Endothelial cell of umbilical vein (primary cell): ENCODE data around the gene CHRND.

Experiments used
- GATA2 ChIP-seq: IDR thresholded peaks from 2 replicates; pipeline ENCODE4 v1.7.0; 2011; ENCODE audit warnings: low read depth, mild to moderate bottlenecking, moderate library complexity, mixed read lengths, low read length; ENCODE audit not compliant: insufficient read length, insufficient read depth
- POLR2A ChIP-seq: IDR thresholded peaks from 2 replicates; pipeline ENCODE4 v1.6.1; 2012; ENCODE audit warnings: low read depth, mild to moderate bottlenecking, control low read depth, low read length
- TF ChIP-seq, protein P1 (sequence below), 2 donors: IDR thresholded peaks; 1 replicate in 1 of 2; 2 replicates in 1 of 2; pipeline ENCODE4 v1.5.1; 2011; ENCODE audit warnings: low read length in 2 of 2, mild to moderate bottlenecking in 2 of 2, moderate library complexity in 2 of 2, control low read depth in 1 of 2, inconsistent platforms in 1 of 2, low read depth in 1 of 2; ENCODE audit not compliant: insufficient read depth in 1 of 2; ENCODE audit errors: extremely low read depth in 1 of 2
- TF ChIP-seq, protein P2 (sequence below): IDR thresholded peaks from 2 replicates; pipeline ENCODE4 v1.6.1; 2011; ENCODE audit not compliant: insufficient read depth, insufficient read length

DNA sequence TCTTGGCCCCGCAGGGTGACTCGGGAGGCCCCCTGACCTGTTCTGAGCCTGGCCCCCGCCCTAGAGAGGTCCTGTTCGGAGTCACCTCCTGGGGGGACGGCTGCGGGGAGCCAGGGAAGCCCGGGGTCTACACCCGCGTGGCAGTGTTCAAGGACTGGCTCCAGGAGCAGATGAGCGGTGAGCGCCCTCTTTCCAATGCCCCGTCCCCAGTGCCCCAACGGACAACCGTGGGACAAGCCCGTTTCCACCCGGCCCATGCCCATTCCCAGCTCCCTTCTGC is 2.6 kb upstream of the CHRND start:
- TF ChIP-seq, protein P1, sequence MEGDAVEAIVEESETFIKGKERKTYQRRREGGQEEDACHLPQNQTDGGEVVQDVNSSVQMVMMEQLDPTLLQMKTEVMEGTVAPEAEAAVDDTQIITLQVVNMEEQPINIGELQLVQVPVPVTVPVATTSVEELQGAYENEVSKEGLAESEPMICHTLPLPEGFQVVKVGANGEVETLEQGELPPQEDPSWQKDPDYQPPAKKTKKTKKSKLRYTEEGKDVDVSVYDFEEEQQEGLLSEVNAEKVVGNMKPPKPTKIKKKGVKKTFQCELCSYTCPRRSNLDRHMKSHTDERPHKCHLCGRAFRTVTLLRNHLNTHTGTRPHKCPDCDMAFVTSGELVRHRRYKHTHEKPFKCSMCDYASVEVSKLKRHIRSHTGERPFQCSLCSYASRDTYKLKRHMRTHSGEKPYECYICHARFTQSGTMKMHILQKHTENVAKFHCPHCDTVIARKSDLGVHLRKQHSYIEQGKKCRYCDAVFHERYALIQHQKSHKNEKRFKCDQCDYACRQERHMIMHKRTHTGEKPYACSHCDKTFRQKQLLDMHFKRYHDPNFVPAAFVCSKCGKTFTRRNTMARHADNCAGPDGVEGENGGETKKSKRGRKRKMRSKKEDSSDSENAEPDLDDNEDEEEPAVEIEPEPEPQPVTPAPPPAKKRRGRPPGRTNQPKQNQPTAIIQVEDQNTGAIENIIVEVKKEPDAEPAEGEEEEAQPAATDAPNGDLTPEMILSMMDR (IDR thresholded peaks at IDR 0.05; ENCODE audit: extremely low read depth in 1 of 2, insufficient read depth in 1 of 2, low read depth in 1 of 2, low read length in 2 of 2): no peak
- TF ChIP-seq POLR2A (no peak), GATA2 (no peak)
- TF ChIP-seq, protein P2, sequence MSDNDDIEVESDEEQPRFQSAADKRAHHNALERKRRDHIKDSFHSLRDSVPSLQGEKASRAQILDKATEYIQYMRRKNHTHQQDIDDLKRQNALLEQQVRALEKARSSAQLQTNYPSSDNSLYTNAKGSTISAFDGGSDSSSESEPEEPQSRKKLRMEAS: no peak
